ENCODE results near the gene THOC5.
A peak's percentile ranks its signal among the peaks of the same experiment; 100 is the strongest.
"Not testable (repeated sequence)": the region's sequence is repeated elsewhere in the genome, so short reads cannot be mapped to it uniquely, and the experiment has no call there.

Gene THOC5

DNA sequence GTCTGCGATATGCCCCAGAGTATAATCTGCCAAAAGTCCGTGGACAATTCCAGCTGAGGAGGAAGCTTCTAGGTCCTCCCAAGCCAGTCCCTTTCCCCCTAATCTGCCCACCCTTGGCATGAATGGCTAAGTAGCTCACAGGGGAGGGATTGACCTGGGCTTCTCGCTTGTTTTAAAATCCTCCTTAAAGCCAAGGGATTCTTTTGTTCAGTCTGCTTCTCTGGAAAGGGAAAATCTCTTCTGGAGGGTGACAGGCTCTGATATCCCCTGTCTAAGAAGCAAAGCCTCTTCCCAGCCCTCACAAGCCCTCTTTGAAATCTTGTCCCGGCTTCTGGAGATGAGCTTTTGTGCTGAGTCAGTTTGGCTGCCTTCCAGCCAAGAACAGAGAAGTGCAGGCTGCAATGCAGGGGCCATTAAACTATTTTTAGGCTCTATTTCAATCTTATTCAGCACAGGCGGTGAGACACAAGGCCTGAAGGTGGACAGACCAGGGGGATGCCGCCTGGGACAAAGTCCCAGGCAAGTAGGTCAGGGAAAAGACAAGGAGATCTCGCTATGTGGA lies 49.7 kb downstream of the THOC5 start:
- DNase-seq: no peak

DNA sequence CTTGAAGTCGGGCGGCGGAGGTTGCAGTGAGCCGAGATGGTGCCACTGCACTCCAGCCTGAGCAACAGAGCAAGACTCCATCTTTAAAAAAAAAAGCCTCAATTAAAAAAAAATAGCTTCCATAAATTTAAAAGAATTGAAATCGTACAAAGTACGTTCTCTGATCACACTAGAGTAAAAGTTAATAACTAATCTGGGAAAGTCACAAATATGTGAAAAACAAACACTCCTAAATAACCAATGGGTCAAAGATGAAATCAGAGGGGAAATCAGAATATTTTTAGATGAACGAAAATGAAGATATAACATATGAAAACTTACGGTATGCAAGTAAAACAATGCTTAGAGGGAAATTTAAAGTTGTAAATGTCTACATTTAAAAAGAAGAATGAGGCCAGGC lies 53.7 kb downstream of the THOC5 start:
- no peak for DNase-seq

DNA sequence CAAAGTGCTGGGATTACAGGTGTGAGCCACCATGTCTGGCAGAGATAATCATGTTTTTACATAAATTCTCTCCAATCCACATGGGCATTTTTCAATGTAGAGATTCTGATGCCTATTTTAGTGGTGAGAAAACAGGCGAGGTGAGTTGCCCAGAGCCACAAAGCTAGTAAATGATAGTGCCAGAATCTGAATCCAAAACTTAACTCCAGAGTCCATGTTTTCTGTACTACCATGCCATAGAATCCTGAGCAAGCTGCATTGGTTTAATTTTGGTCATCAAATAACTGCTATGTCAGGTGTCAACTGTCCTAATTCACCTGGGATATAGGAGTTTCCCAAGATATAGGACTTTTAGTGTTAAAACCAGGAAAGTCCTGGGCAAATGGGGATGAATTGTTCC lies 59.9 kb downstream of the THOC5 start:
- DNase-seq: no peak

DNA sequence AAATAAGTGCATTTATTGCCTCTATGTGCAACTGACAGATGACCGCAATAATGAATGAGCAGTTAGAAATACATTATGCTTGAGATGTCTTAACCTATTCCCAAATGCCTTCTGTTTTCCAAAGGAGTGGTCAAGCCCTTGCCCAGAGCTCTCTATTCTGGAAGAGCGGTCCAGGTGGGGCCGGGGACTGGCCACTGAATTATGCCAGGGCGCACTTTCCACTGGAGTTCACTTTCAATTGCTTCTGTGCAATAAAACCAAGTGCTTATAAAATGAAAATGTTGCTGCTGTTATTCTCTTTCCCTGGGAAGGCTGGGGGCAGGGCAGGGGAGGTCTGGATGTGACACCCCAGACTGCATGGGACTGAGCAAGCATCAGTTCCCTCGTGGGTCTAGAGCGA lies 62.5 kb downstream of the THOC5 start:
- no peak for DNase-seq

DNA sequence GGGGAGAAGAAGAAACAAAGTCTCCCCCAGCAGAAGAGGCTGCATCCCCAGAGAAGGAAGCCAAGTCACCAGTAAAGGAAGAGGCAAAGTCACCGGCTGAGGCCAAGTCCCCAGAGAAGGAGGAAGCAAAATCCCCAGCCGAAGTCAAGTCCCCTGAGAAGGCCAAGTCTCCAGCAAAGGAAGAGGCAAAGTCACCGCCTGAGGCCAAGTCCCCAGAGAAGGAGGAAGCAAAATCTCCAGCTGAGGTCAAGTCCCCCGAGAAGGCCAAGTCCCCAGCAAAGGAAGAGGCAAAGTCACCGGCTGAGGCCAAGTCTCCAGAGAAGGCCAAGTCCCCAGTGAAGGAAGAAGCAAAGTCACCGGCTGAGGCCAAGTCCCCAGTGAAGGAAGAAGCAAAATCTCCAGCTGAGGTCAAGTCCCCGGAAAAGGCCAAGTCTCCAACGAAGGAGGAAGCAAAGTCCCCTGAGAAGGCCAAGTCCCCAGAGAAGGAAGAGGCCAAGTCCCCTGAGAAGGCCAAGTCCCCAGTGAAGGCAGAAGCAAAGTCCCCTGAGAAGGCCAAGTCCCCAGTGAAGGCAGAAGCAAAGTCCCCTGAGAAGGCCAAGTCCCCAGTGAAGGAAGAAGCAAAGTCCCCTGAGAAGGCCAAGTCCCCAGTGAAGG lies 64.3 kb downstream of the THOC5 start:
- not testable (repeated sequence) for DNase-seq

DNA sequence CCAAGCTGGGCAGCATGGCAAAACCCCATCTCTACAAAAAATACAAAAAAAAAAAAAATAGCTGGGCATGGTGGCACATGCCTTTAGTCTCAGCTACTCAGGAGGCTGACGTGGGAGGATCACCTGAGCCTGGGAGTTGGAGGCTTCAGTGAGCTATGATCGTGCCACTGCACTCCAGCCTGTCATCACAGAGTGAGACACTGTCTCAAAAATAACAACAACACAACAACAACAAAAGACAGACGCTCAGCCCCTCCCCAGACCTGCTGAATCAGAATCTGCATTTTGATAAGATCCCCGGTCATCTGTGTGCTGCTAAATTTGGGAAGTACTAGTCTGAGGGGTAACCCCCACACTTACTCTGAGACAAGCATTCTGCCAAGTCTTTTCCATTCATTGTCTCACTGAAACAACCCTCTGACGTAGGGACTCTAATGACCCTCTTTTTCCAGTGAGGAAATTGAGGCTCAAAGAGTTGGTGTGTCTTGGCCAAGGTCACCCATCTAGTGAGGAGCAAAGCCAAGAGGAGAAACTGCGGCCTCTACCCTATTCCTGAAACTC lies 66.1 kb downstream of the THOC5 start:
- DNase-seq: no peak

DNA sequence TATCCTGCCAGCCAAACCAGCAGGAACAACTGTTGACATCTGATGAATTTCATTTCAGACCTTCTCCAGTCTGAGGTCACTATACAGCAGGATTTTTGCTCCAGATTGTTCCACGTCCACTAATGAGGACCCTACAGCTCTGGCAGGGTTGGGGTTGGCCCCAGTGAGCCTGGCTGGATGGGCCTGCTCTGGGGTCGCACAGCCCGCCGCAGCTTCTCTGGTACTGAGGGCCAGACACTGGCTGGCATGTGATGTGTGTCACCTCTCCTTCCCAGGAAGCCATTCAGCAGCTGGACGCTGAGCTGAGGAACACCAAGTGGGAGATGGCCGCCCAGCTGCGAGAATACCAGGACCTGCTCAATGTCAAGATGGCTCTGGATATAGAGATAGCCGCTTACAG lies 68.1 kb downstream of the THOC5 start:
- no peak for DNase-seq

DNA sequence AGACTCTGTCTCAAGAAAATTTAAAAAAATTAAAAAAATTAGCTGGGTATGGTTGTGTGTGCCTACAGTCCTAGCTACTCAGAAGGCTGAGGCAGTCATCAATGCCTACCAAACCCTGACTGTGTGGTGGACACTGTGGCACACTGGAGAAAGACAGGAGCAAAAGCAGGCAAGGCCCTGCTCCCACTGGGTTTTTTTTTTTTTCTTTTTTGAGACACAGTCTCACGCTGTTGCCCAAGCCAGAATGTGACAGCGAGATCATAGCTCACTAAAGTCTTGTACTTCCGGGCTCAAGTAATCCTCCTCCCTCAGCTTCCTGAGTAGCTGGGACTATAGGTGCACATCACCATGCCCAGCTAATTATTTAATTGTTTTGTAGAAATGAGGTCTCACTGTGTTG lies 68.9 kb downstream of the THOC5 start:
- no peak for DNase-seq

DNA sequence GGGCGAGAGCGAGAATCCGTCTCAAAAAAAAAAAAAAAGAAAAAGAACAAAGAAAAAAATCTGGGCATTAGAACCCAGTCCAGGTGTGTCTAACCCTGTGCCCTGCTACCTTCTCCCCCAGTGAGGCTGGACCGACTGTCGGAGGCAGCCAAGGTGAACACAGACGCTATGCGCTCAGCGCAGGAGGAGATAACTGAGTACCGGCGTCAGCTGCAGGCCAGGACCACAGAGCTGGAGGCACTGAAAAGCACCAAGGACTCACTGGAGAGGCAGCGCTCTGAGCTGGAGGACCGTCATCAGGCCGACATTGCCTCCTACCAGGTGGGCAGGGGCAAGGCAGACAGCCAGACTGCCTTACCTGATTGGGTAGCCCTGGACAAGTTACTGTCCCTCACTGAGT lies 70.3 kb downstream of the THOC5 start:
- DNase-seq: no peak

DNA sequence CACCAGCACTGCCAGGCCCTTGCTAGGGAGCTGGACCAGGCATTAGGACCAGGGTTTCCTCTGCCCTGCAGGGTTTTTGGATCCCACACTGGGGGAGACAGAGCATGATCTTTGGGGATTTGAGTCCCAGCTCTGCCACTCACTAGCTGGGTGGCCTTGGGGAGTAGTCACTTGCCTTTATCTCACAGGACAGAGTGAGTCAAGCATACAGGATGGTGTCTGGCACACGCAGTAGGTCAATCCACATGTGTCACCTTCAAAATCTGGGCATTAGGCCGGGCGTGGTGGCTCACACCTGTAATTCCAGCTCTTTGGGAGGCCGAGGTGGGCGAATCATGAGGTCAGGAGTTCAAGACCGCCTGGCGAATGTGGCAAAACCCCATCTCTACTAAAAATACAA lies 70.8 kb downstream of the THOC5 start:
- no peak for DNase-seq

DNA sequence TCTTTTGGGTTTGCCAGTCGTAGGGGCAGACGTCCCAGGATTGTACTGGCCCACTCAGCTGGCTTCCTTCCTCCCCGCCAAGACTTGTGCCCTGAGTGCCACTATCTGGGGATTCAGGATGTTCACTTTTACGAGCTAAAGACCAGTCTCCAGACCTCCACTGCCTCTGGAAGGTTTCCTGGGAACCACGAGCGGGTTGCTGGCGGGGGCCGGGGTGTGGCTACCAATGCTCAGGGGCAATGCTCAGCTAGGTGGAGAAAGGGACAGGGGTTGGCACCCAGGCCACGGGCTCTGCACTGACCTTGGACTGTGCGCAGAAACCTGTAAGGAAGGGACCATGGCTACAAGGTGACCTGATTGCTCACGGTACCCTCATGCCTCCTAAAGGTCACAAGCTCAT lies 71.3 kb downstream of the THOC5 start:
- no peak for DNase-seq

DNA sequence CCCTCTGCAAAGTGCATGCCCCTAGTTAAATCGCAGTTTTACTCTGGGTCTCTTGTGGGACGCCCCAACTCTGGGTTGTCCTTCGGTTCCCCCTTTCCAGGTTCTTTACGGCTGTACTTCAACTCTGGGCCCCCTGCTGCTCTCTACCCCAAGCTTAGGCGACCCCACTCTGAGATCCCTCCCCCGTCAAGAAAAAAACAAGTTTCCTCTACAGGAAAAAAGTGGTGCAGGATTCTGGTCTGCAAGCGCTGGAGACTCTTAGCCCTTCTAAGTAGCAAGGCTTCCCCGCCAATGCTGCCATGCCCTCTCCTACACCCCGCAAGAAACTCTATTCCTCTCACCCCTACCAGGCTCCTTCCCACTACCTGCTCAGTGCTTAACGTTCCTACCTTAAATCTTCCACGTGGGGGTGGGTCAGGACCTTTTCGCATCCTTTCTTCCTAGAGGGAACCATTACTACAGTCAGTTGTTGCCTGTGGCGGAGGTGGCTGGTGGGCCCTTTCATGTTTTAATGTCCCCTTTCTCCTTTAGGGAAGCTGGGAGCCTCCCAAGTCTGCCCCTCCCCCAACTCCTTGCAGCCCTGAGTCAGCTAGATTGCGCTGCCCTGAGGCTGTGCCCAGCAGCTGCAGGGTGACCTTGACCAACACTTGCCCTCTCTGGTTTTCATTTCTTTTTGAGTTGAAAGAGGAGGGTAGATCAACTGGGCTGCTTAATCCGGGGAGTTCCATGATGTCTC lies 72.1 kb downstream of the THOC5 start:
- DNase-seq: no peak

DNA sequence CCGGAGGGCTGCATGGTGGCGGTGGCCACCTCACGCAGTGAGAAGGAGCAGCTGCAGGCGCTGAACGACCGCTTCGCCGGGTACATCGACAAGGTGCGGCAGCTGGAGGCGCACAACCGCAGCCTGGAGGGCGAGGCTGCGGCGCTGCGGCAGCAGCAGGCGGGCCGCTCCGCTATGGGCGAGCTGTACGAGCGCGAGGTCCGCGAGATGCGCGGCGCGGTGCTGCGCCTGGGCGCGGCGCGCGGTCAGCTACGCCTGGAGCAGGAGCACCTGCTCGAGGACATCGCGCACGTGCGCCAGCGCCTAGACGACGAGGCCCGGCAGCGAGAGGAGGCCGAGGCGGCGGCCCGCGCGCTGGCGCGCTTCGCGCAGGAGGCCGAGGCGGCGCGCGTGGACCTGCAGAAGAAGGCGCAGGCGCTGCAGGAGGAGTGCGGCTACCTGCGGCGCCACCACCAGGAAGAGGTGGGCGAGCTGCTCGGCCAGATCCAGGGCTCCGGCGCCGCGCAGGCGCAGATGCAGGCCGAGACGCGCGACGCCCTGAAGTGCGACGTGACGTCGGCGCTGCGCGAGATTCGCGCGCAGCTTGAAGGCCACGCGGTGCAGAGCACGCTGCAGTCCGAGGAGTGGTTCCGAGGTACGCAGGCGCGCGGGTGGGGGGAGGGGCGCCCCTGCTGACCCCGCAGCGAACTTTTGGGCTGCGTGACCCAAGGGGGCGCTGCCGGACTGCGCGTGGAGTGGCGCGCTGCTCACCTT lies 72.9 kb downstream of the THOC5 start:
- peak; percentile 26 for DNase-seq

DNA sequence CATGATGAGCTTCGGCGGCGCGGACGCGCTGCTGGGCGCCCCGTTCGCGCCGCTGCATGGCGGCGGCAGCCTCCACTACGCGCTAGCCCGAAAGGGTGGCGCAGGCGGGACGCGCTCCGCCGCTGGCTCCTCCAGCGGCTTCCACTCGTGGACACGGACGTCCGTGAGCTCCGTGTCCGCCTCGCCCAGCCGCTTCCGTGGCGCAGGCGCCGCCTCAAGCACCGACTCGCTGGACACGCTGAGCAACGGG lies 73.4 kb downstream of the THOC5 start:
- DNase-seq: no peak

DNA sequence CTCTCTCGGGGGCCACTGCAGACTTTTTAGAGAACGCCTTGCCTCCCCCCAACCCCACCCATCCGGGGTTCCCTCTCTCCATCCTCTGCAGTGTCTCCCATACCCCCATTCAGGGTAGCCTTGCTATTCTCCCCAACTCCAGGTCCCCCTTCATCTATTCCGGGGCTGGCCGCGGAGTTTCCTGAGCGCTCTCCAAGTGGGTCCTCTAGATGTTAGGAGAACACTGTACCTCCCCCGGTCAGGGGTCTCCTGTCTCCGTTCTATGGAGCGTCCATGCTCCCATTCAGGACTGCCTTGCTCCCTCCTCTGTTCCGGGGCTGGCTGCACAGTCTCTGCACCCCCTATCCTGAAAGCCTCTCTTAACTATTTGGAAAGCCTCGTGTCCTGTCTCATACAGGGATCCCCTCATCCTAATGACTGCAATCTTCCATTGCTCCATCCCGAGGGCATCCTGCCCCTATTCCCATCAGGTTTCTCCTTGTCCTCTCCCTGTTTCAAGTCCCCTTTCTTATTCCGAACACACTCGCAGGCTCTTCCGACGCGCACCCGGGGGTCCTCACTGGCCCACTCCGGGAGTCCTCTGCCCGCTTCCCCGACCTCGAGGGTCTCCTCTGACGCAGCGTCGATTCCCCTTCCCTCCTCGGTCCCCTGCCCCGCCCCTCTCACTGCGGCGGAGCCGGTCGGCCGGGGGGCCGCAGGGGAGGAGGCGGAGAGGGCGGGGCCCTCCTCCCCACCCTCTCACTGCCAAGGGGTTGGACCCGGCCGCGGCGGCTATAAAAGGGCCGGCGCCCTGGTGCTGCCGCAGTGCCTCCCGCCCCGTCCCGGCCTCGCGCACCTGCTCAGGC lies 73.9 kb downstream of the THOC5 start, which contains the start of gene NEFH:
Gene NEFH (plus strand): TSS at position 802 of the 845 bp plus-strand sequence. CDS start 45 bp downstream, outside the sequence.
- no peak for DNase-seq

DNA sequence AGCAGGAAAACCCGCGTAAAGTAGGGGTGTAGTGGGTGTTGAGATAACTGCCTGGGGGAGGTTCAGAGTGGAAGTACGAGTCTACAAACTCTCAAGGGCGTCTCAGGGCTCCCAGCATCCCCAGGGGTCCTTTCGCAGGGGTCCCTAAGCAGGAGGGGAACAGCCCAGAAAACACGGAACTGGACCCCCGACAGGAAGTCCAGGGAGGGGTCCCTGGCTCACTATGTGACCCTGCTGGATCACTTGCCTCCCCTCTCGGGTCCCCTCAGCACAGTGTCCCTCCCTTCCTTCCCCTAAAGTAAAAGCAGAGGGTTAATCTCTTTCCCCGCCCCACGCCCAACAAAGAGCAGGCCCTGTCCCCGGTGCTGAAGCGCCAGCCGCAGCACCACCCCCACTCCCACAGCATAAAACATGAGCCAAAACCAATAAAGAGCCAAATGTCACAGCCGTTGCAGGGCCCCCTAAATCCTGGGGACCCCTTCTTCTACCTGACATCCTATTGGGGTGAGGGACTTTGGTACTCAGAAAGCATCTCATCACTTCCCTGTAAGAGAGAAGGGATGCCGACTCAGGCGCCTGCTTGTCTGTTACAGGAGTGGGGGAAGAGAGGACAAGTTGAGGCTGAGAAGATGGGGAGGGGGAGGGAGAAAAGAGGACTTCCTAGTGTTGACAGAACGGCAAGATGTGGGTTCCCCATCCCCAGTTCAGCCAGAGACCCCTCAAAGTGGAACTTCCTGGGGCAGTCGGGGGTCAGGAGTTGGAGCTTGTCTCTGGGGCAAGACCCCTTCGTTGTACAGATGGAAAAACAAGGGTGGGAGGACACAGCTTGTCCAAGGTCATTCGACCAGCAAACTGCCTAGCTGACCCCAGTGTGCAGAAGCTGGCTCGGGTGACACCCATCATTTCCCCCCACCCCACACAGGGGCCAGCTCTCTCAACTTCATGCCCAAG lies 75.0 kb downstream of the THOC5 start:
- DNase-seq: peak; percentile 38

DNA sequence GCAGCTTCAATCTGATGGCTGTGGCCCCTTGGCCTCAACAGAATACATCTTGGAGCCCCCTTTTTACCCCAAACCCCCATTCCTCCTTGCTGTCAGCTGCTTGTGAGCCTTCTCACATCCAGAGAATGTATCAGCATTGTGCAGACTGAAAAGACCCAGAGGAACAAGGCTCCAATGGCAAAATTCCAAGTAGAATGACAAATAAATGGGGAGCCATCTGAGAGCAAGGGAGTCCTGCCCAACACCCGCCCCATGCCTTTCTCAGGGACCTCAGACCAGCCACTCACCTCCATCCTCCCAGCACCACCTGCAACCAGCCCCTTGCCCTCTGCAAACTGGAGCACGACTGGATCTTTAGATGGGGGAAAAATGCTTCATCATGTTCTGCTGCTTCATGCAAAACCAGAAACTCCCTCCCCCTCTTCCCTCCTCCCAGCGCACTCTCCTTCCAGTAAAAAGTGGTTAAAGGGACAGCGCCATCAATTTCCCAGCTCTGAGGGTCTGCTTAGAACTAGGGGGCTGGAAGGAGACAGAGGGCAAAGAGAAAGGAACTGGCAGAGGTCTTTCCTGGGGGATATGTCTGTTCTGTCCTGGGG lies 75.7 kb downstream of the THOC5 start:
- no peak for DNase-seq

DNA sequence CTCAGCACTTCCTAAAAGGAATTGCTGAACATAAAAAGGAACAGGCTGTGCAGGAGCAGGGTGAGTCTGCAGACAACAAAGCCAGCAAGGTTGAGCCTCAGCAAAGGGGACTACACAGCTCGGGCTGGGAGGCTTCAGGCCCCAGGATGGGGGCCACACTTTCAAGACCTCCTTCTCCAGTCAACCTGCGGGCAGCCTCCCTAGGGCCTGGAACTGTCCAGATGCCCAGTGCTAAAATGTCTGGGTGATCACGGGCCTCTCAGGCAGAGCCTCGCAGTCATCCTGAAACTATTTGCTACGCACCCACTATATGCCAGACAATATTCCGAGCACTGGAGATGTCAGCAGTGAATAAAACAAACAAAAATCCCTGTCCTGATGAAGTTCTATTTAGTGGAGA lies 77.4 kb downstream of the THOC5 start:
- no peak for DNase-seq

DNA sequence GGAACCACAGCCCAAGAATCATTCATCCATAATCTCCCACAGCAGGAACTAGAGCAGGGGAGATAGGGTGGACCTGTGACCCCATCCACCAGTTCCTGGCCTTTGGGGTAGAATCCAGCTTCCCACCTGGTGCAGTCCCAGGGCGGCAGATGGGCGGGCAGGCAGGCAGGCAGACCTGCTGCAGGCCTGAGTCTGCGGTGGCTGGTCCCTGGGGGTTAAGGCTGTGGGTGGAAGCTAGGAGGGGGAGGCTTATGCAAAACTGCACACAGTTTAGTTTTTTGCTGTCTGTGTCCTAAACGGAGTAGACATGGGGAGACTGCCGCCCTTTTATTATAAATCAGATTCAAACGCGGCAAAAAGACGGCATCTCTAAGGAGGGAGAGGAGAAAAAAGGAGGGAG lies 78.0 kb downstream of the THOC5 start:
- DNase-seq: no peak

DNA sequence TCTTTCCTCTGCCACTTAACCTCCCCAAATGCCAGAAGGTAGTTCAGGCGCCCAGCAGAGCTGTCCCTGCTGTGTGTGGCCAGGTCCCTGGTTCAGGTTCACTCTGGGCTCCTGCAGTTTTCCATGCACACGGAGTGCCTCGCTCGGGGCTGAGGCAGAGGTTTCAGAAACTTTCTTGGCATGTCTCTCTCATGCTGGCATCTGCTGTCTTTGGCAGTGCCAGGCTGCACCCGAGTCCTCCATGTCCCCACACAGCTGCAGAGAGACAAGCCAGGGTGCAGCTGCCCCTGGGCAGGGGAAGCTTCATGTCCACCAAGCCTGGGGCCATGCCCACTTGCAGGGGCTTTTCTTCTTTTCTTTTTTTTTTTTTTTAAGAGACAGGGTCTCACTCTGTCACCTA lies 80.6 kb downstream of the THOC5 start:
- DNase-seq: no peak
